K562 (cell line): ENCODE measurements around the gene PEDS1. TPM values are rescaled to one million over a fixed set of nuclear protein-coding genes. Genes with fewer than 3 reads are reported as not detected.
A peak's percentile ranks its signal among the peaks of the same experiment; 100 is the strongest.

Source experiments
- CBX8 ChIP-seq: fragments of 200-600 bp; sonication (generic); IDR thresholded peaks from 2 replicates; pipeline ENCODE4 v1.6.1; 2012; ENCODE audit warnings: borderline replicate concordance, mixed run types, low read depth, mild to moderate bottlenecking, moderate library complexity, mixed read lengths, low read length, control low read depth, inconsistent platforms; ENCODE audit not compliant: poor library complexity, severe bottlenecking; ENCODE audit errors: extremely low read depth
- ESRRA ChIP-seq: fragments of 450-650 bp; IDR thresholded peaks from 2 replicates; pipeline ENCODE4 v1.6.1; 2014; ENCODE audit warnings: low read depth, mild to moderate bottlenecking, moderate library complexity, borderline replicate concordance
- MNT ChIP-seq, 2 experiments: fragments of 450-650 bp; conservative IDR thresholded peaks; 2 replicates each; pipeline ENCODE4 v1.6.1; 2017; ENCODE audit warnings: mild to moderate bottlenecking in 2 of 2, moderate library complexity in 2 of 2
- PML ChIP-seq: IDR thresholded peaks from 2 replicates; pipeline ENCODE4 v1.6.1; 2012; ENCODE audit warnings: low read length, inconsistent platforms
- ZNF76 ChIP-seq: fragments of 250-450 bp; sonication (Bioruptor Pico); IDR thresholded peaks from 2 replicates; pipeline ENCODE4 v1.4.0; 2020; ENCODE audit warnings: mild to moderate bottlenecking, moderate library complexity, borderline replicate concordance
- polyA plus RNA-seq, 8 experiments: library from polyadenylated mRNA; depleted of rRNA in 4 of 8; stranded (reverse) in 5 of 8; unstranded in 3 of 8; fragments of >200 nt; fragmentation: Nextera tagmentation in 2 of 8; fragmentation: Illumina TruSeq in 1 of 8; extraction: Ambion mirVana in 2 of 8; extraction: Trizol in 1 of 8; gene quantifications; 2 replicates each; pipeline versions ENCODE4 v1.2.1 to v1.2.3, GENCODE V29; 2011 to 2014; ENCODE audit warnings: inconsistent platforms in 1 of 8, missing spikeins in 1 of 8
- total RNA-seq, 7 experiments: library from RNA; depleted of rRNA in 6 of 7; stranded (reverse); fragments of >200 nt in 6 of 7; fragmentation: Illumina TruSeq in 2 of 7; extraction: Trizol in 2 of 7; gene quantifications; 2 replicates each; pipeline versions ENCODE4 v1.2.1 to v1.2.3, GENCODE V29; 2011 to 2021; ENCODE audit warnings: low replicate concordance in 1 of 7
- TF ChIP-seq, protein P1 (sequence below), 2 experiments: fragments of 450-650 bp in 1 of 2; sonication (generic) in 1 of 2; formaldehyde crosslinking in 1 of 2; IDR thresholded peaks; 2 replicates each; pipeline versions ENCODE4 v1.7.1 to v1.9.0; 2016 to 2022; ENCODE audit warnings: inconsistent platforms in 1 of 2, mild to moderate bottlenecking in 1 of 2, missing genetic modification reagents in 1 of 2
- TF ChIP-seq, protein P2 (sequence below), 2 experiments: fragments of 450-650 bp; IDR thresholded peaks; 2 replicates each; pipeline ENCODE4 v1.6.1; 2018; ENCODE audit warnings: mild to moderate bottlenecking in 2 of 2, low read depth in 1 of 2; ENCODE audit not compliant: partially characterized antibody in 2 of 2
- TF ChIP-seq, protein P3 (sequence below): sonication (generic); formaldehyde crosslinking; IDR thresholded peaks from 2 replicates; pipeline ENCODE4 v1.8.0; 2022; ENCODE audit warnings: missing genetic modification reagents, mild to moderate bottlenecking, moderate library complexity, borderline replicate concordance

PEDS1 gene
- total and polyA plus RNA-seq, 9 of the 15 experiments (the other 6 are each of a cell fraction or from before 2014, with no cell fraction given) = 2.9 to 38.5 (median 24.2) TPM

DNA sequence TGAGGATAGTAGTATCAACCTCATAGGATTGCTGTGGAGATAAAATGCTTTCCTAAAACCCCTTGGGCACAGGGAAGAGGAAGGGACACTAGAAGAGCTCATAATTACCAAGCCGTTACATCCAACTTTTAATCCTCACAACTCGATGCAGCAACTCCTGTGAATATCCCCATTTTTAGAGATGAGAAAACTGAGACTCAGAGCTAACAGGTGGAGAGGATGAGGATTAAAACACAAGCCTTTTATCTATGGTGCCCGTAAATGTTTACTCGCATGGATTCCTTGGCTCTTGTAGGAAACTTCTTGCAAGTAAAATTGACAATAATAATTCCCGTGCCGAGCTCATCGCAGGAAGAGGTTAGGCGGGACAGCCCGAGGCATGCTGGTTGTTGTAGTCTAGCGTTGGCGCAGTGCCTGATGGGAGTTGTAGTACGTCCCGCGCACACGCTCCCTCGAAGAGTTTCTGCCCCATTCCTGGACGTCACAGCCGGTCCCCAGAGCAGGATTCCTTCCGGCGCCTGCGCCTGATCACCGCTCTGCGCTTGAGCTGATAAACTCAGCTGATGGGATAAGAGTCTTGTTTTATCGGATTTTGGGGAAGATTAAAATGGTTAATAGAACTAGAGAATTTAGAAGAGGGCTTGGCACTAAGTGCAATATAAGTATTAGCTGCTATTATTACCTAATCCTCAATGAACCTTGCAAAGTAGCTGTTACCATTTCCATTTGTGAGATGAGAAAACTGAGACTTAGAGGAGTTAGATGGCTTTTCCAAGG, 37.7 kb downstream of the PEDS1 start (continued):
- TF ChIP-seq, protein P1, sequence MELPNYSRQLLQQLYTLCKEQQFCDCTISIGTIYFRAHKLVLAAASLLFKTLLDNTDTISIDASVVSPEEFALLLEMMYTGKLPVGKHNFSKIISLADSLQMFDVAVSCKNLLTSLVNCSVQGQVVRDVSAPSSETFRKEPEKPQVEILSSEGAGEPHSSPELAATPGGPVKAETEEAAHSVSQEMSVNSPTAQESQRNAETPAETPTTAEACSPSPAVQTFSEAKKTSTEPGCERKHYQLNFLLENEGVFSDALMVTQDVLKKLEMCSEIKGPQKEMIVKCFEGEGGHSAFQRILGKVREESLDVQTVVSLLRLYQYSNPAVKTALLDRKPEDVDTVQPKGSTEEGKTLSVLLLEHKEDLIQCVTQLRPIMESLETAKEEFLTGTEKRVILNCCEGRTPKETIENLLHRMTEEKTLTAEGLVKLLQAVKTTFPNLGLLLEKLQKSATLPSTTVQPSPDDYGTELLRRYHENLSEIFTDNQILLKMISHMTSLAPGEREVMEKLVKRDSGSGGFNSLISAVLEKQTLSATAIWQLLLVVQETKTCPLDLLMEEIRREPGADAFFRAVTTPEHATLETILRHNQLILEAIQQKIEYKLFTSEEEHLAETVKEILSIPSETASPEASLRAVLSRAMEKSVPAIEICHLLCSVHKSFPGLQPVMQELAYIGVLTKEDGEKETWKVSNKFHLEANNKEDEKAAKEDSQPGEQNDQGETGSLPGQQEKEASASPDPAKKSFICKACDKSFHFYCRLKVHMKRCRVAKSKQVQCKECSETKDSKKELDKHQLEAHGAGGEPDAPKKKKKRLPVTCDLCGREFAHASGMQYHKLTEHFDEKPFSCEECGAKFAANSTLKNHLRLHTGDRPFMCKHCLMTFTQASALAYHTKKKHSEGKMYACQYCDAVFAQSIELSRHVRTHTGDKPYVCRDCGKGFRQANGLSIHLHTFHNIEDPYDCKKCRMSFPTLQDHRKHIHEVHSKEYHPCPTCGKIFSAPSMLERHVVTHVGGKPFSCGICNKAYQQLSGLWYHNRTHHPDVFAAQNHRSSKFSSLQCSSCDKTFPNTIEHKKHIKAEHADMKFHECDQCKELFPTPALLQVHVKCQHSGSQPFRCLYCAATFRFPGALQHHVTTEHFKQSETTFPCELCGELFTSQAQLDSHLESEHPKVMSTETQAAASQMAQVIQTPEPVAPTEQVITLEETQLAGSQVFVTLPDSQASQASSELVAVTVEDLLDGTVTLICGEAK (IDR thresholded peaks at IDR 0.05) = peak; percentile 88
- TF ChIP-seq, protein P1 (CRISPR knock-in tag; IDR thresholded peaks at IDR 0.05) = no peak
- TF ChIP-seq PML (peak; percentile 42; the same call in 1 of the 2 replicates), MNT (conservative IDR thresholded peaks at IDR 0.05) (peak; percentile 44 to 83; a peak in 3 of 4 replicates), ESRRA (peak; percentile 95), ZNF76 (CRISPR knock-in tag) (0 out of 2 replicates have a peak, but pooled peaks have one; percentile 18), CBX8 (no peak)
- TF ChIP-seq, protein P2, sequence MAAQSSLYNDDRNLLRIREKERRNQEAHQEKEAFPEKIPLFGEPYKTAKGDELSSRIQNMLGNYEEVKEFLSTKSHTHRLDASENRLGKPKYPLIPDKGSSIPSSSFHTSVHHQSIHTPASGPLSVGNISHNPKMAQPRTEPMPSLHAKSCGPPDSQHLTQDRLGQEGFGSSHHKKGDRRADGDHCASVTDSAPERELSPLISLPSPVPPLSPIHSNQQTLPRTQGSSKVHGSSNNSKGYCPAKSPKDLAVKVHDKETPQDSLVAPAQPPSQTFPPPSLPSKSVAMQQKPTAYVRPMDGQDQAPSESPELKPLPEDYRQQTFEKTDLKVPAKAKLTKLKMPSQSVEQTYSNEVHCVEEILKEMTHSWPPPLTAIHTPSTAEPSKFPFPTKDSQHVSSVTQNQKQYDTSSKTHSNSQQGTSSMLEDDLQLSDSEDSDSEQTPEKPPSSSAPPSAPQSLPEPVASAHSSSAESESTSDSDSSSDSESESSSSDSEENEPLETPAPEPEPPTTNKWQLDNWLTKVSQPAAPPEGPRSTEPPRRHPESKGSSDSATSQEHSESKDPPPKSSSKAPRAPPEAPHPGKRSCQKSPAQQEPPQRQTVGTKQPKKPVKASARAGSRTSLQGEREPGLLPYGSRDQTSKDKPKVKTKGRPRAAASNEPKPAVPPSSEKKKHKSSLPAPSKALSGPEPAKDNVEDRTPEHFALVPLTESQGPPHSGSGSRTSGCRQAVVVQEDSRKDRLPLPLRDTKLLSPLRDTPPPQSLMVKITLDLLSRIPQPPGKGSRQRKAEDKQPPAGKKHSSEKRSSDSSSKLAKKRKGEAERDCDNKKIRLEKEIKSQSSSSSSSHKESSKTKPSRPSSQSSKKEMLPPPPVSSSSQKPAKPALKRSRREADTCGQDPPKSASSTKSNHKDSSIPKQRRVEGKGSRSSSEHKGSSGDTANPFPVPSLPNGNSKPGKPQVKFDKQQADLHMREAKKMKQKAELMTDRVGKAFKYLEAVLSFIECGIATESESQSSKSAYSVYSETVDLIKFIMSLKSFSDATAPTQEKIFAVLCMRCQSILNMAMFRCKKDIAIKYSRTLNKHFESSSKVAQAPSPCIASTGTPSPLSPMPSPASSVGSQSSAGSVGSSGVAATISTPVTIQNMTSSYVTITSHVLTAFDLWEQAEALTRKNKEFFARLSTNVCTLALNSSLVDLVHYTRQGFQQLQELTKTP (IDR thresholded peaks at IDR 0.05; ENCODE audit: low read depth in 1 of 2, partially characterized antibody in 2 of 2) = peak in 1 of 2 experiments; percentile 96
- TF ChIP-seq, protein P3, sequence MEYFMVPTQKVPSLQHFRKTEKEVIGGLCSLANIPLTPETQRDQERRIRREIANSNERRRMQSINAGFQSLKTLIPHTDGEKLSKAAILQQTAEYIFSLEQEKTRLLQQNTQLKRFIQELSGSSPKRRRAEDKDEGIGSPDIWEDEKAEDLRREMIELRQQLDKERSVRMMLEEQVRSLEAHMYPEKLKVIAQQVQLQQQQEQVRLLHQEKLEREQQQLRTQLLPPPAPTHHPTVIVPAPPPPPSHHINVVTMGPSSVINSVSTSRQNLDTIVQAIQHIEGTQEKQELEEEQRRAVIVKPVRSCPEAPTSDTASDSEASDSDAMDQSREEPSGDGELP (CRISPR knock-in tag) = peak; percentile 87; the same call in 1 of the 2 replicates
